ENCODE data around the gene CD48.

DNA sequence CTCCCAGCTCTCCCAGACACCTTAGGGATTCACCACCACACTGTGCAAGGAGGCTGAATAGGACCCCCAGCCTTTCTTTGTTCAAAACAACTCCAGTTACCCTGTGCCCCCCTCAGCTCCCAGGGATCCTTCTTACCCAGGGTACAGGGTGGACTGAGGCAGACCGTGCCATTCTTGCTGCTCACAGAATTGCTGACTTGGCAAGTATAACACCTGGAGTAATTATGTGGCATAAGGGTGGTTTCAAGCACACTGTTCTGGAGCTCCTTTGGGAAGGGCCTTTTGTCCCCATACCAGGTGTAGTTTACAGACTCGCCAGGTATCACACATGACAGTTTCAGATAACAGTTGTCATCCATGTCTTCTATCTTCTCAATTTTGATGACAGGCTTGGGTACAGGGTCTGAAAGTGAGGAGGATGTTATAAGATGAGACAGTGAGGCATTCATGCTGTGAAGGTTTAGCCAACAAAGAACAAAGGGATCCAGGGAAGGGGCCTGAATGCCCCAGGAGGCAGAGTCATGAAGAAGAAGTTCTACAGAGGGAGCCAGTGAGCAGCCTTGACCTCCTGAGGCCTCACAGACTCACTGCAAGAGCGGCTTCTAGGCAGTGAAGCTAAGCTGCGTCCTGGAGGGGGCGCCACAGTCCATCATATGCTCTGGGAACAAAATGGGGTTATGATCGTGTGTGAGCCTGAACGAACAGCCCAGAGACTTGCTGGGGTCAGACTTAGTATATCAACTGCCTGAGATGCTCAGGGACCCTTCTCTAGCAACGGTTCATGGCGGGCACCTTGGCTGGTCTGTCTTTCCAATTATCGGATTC, 30.3 kb downstream of the CD48 start:
- TF ChIP-seq EZH2 (IDR thresholded peaks at IDR 0.05; ENCODE audit: insufficient read depth, poor library complexity, severe bottlenecking) (no peak), EZH2phosphoT487 (IDR thresholded peaks at IDR 0.05; ENCODE audit: insufficient read depth, low read depth) (no peak)
